Measurements from ENCODE around the gene DESI1. TPM values are rescaled to one million over a fixed set of nuclear protein-coding genes. Genes with fewer than 3 reads are reported as not detected.
"Not testable (repeated sequence)": the region's sequence is repeated elsewhere in the genome, so short reads cannot be mapped to it uniquely, and the experiment has no call there.

The DESI1 gene
- total RNA-seq, 2 donors from 2014 or later, result 62.3 to 65.8 TPM

- no peak overlapping the region for H3K4me3 ChIP-seq
- TF ChIP-seq CTCF (IDR thresholded peaks at IDR 0.05), result no peak
Observed at GRCh38 chr22:41641854-41642253, 21.0 kb upstream of the DESI1 start.

GRCh38 chr22:41638748-41639147 is 17.9 kb upstream of the DESI1 start:
- peaks cover 0 to 12% of the 10 kb centered on the region in 2 donors for H3K4me1 ChIP-seq
- peaks cover 92% of the 10 kb centered on the region for H3K36me3 ChIP-seq
- H3K9me3 ChIP-seq, result no peaks in the 10 kb centered on the region
- no peak overlapping the region for H3K27ac ChIP-seq
- H3K4me3 ChIP-seq, result no peak overlapping the region
- no peak for TF ChIP-seq CTCF (IDR thresholded peaks at IDR 0.05)
- no peaks in the 10 kb centered on the region for H3K27me3 ChIP-seq
- DNase-seq (ENCODE audit: low spot score), result no peak

More at GRCh38 chr22:41641854-41642253, 21.0 kb upstream of the DESI1 start:
- no peak for DNase-seq (ENCODE audit: low spot score)
- no peaks in the 10 kb centered on the region for H3K27me3 ChIP-seq
- peaks cover 67% of the 10 kb centered on the region for H3K36me3 ChIP-seq
- peaks cover 0 to 5% of the 10 kb centered on the region in 2 donors for H3K4me1 ChIP-seq
- no peaks in the 10 kb centered on the region for H3K9me3 ChIP-seq
- no peak overlapping the region for H3K27ac ChIP-seq

GRCh38 chr22:41638124-41638523 is 17.3 kb upstream of the DESI1 start:
- no peak overlapping the region for H3K4me3 ChIP-seq
- TF ChIP-seq CTCF (IDR thresholded peaks at IDR 0.05), result no peak
- H3K4me1 ChIP-seq, result peaks cover 0 to 12% of the 10 kb centered on the region in 2 donors
- DNase-seq (ENCODE audit: low spot score), result no peak
- peaks cover 95% of the 10 kb centered on the region for H3K36me3 ChIP-seq
- H3K27ac ChIP-seq, result peak overlapping the region; percentile 73 to 86
- H3K9me3 ChIP-seq, result no peaks in the 10 kb centered on the region
- H3K27me3 ChIP-seq, result no peaks in the 10 kb centered on the region

GRCh38 chr22:41637623-41638022 is 16.8 kb upstream of the DESI1 start:
- Histone ChIP-seq H3K4me1 (peaks cover 0 to 12% of the 10 kb centered on the region in 2 donors), H3K36me3 (peaks cover 93% of the 10 kb centered on the region), H3K27ac (peak overlapping the region; percentile 73 to 86)
- H3K27me3 ChIP-seq; H3K9me3 ChIP-seq; DNase-seq (ENCODE audit: low spot score); H3K4me3 ChIP-seq: not testable (repeated sequence)

GRCh38 chr22:41636467-41636866 is 15.6 kb upstream of the DESI1 start:
- no peak overlapping the region for H3K4me3 ChIP-seq
- TF ChIP-seq CTCF (IDR thresholded peaks at IDR 0.05), result no peak
- H3K4me1 ChIP-seq, result peaks cover 0 to 12% of the 10 kb centered on the region in 2 donors
- peak overlapping the region; percentile 73 to 86 for H3K27ac ChIP-seq
- DNase-seq (ENCODE audit: low spot score), result peak; percentile 62
- H3K9me3 ChIP-seq, result no peaks in the 10 kb centered on the region
- H3K27me3 ChIP-seq, result no peaks in the 10 kb centered on the region
- H3K36me3 ChIP-seq, result peaks cover 88% of the 10 kb centered on the region

- not testable (repeated sequence) for H3K27ac ChIP-seq
- Histone ChIP-seq H3K36me3 (peaks cover 87% of the 10 kb centered on the region), H3K4me1 (peaks cover 0 to 12% of the 10 kb centered on the region in 2 donors)
Observed at GRCh38 chr22:41634610-41635009, 13.8 kb upstream of the DESI1 start.

GRCh38 chr22:41631615-41632014 is 10.8 kb upstream of the DESI1 start:
- H3K27ac ChIP-seq; H3K4me1 ChIP-seq; H3K9me3 ChIP-seq; H3K4me3 ChIP-seq; DNase-seq (ENCODE audit: low spot score); H3K27me3 ChIP-seq: not testable (repeated sequence)
- H3K36me3 ChIP-seq, result peaks cover 88% of the 10 kb centered on the region

More at GRCh38 chr22:41634610-41635009, 13.8 kb upstream of the DESI1 start:
- not testable (repeated sequence) for H3K27me3 ChIP-seq; DNase-seq (ENCODE audit: low spot score); H3K9me3 ChIP-seq; H3K4me3 ChIP-seq

- not testable (repeated sequence) for DNase-seq (ENCODE audit: low spot score); H3K4me3 ChIP-seq; H3K4me1 ChIP-seq; H3K27me3 ChIP-seq; H3K9me3 ChIP-seq; H3K27ac ChIP-seq
- H3K36me3 ChIP-seq, result peaks cover 90% of the 10 kb centered on the region
Observed at GRCh38 chr22:41631115-41631514, 10.3 kb upstream of the DESI1 start.

All from right atrium auricular region (tissue), 2 donors.